GM18517 (cell line): ENCODE results near the gene MSLN.

Experiments
- ATAC-seq: cut with Tn5 transposase; IDR thresholded peaks from one replicate; pipeline ENCODE4 v1.9.1; 2021; ENCODE audit warnings: mild to moderate bottlenecking, moderate library complexity; ENCODE audit not compliant: unreplicated experiment

MSLN gene

DNA sequence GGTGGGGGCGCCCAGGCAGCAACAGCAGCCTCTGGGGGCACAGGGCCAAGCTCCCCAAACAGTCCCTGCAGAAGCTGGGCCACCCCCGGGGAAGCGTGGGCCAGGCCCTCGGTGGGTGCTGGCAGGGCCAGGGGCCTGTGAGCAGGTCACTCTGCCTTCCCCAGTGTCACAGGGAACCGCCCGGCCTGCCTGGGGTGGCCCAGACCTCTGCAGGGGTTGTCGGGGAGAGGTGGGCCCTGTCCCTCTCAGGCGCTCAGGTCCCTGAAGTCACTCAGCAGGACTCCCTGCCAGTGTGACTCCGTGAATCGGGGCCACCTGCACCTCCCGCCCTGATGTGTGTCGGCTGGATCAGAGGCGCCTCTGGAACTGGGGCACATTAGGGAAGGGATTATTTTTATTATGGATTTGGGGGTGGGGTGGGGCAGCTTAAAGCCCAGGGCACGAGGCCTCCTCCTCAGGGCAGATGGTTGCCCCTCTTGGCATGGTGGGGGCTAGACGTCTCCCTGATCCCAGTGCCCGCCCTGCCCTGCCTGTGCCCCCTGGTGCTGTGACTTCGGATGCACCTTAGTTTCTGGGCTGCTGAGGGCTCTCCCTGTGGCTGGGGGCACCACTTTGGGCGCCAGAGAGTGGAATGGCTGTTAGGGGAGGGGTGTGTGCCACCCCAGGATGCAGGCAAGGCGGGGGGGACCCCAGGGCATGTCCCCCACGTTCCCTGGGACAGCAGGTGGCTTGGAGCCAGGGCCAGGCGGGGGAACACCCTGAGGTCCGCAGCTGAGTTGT lies 41.2 kb downstream of the MSLN start:
- no peak for ATAC-seq

DNA sequence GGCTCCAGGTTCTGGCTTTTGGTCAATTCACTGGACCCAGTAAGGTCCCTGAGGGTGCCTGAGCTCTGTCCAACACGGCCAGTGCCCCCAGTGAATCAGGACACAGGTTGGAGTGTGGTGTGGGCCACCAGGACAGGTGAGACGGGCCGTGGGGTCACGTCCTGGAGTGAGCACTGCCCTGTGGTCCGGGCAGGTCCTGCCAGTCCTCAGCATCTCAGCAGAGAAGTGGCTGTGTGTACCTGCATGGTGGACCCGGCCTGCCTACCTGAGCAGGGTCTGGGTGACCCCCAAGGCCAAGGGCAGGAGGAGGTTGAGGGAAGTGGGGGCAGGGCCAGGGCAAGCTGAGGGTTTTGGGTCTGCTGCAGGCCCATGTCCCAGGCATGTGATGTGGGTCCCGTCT lies 41.9 kb downstream of the MSLN start:
- no peak for ATAC-seq

DNA sequence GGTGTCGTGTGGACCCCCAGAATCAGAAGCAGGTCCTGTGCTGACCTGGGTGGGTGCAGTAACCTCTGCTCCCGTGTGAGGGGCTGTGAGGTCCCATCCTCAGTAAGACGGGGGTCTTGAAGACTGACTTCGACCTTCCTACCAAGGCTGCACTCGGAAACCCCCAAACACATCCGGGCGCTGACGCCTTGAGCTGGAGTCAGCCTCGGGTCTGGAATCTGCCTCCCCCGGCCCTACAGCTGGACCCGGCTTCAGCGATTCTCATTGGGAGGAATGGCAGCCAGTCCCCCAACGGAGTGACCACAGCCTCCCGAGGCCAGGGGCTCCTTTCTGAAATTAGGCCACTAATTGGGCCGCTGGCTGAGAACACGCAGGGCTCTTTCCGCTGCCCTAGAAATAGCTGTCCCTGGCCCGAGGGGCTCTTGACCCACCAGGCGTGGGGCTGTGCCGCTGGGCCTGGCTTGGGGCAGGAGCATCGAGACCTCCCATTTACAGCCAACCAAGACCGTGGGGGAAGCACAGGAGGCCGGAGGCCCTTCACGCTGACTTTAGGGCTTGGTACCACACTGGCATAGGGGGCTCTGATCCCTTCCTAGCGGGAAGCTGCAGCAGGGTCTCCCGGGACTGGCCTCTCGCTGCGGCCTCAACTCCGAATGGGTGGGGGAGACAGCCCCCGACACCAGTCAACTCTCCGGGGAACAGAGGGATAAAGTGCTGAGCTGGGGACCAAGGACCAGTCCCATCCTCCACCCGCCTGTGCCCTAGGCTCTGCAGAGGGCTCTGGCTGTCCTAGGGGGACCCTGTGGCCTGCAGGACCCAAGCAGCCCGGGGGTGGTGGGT lies 42.6 kb downstream of the MSLN start:
- ATAC-seq, result no peak

DNA sequence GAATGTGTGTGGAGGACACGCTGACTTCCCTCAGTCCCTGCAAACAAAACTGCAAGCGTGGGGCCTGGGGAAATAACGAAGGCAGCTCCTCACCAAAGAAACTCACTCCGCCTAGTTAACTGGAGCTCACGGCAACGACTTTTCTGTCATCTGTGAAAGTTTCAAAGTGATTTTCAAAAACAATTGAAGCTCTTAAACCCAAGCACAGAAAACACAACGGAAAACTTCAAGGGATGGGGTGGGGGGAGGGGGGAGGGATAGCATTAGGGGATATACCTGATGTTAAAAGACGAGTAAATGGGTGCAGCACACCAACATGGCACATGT lies 43.2 kb downstream of the MSLN start:
- no peak for ATAC-seq

DNA sequence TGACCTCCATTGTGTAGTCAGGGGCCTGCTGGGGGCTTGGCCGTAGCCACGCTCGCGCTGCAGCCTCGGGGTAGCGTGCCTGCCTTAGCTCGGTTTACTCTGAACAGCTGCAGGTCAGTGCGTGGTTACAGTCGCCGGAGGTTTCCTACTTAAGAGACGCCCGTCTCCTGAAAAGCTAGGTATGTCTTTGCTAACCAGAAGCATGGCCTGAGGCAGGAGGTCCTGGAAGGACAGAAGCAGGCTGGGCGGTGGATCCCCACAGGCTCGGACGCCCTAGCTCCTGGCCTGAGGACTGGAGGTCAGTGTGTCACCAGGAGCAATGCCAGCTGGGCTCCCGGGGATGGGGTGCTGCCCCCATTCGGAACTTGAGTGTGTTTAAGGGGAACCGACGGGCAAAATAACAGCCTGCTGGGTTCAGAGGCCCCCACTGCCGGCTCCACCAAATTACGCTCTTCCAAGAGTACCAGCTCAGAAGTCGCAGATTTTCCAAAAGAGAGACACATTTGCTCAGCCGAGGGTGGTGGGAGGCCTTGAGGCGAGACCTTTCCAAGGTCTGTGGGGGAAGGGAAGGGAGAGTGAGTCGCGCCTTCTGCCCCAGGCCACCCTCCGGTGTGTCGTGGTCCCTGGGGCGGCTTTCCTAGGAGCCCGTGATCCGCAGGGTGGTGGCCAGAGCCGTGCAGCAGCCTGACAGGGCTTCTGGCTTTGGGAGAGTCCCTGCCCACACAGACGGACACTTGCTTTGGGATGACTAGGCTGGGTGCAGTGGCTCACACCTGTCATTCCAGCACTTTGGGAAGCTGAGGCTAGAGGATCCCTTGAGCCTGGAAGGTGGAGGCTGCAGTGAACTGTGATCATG lies 43.9 kb downstream of the MSLN start:
- ATAC-seq, result no peak

DNA sequence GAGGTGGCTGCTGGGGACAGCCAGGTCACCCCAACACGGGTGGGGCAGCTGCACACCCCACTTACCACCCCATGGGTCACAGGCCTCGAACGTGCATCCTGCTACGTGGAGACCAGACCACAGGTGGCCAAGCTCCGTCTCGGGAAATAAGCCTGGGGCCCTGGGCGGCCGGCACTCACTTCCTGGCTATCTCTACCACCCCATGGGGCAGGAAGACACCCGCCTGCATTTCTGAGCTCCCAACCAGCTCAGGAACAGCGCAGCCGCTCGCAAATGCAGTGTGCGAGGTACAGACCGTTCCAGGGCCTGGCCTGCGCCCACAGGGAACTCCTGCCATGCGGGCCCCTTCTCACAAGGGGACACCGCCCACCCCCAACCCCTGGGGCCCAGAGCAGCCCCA lies 44.9 kb downstream of the MSLN start:
- ATAC-seq, result no peak

DNA sequence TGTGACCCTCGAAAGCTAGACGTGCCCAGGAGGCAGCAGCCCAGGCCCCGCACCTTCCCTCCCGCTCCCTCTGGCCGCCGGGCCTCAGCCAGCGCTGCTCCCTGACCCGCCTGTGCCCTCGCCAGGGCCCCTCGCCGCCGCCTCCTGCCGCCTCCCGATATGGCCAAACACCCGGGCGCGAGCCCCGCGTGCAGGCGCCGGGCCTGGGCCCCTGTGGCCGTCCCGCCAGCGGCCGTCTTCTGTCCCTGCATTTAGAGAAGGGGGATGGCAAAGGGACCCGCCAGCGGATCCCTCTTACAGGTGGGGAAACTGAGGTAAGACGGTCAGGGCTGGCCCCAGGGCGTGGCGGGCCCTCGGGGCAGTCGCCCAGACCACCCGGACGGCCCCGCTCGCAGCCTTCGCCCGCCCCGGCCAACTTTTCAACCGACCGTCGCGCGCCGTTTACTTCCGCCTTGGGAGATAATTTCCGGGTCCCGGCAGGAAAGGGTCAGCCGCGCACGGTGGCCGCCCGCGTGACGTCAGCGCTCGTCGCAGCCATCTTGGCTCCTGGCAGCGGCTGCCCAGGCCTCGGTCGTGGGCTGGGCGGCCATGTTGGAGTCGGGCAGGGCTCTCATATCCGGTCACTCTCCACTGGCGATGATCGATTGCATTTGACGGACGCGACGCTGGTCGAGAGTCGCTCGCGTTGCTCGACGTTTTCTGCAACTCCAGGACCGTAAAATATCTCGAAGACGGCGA lies 47.0 kb downstream of the MSLN start:
- ATAC-seq, result peak; percentile 82

DNA sequence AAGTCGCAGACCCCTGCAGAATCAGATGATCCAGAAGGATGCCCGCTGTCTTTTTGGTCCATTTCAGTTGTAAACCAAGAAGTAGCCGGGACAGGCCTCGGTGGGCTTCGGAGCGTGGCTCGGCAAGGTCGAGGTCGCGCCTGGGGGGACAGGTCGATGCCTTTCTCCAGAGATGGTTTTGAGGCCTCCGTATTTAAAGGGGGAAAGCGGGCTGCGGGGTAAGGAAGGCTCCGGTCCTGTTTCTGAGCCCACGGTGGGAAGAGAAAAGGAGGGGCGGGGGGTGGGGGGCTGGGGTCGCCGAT lies 47.5 kb downstream of the MSLN start:
- ATAC-seq, result no peak

DNA sequence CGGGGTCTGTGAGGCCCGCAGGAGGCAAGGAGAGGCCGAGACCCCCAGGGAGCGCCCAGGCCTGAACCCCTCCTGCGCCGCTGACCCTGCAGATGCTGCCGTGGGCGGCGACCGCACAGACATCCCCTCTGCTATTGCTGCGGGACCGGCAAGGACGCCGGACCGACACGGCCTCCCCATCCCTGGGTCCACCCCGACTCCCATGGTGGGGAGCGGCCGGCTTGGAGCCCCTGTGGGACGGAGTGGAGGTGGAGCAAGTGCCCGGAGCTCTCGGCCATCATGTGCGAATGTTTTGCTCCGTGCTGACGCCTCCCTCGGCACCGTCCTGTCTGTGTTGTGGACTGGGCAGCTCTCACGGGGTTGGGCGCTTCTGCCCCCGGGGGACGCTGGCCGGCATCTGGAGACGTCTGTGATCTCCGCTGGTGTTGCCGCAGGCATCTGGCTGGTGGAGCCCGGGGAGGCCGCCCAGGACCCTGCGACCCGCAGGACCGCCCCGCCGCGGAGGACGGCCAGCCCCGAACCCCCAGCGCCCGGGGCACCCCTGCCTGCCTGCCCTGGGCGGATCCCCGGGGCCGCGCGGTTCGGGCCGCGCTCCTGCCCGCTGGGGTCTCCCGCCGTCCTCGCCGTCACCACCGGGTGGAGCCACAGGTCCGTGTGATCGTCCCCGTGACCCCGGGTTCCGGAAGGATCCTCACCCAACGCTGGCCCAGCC lies 52.8 kb downstream of the MSLN start:
- no peak for ATAC-seq

DNA sequence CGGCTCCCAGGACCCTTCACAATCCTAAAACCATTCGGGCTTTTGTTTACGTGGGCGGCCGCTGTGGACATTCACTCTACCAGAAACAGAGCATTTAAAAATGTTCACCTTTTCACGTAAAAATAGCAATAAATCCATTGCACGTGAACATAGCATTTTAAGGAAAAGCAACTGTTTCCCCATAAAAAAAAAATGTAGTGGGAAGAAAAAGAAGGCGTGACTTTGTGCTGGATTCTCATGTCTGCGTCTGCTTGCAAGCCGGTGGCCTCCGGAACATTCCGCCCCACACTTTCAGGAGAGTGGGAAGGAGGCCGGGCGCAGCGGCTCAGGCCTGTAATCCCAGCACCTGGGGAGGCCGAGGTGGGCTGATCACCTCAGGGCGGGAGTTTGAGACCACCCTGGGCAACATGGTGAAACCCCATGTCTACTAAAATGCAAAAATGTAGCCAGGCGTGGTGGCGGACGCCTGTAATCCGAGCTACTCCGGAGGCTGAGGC lies 53.4 kb downstream of the MSLN start:
- no peak for ATAC-seq

DNA sequence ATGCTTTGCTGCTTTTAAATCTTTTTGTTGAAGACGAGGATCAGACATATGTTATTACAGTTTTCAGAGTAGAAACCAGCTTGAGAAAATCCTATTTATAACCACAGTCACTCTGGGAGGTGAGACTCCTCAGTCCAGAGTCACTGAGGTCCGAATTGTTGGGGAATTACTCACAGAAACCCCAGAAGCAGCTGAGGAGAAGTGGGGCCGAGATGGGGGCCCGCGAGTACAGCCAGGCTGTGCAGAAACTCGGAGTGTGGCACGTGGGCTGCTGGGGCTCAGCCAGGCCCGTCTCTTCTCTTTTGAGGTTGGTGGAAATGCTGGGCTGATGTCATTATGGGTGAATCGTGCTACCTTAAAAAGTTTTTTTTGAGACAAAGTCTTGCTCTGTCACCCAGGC lies 54.4 kb downstream of the MSLN start:
- ATAC-seq, result no peak

DNA sequence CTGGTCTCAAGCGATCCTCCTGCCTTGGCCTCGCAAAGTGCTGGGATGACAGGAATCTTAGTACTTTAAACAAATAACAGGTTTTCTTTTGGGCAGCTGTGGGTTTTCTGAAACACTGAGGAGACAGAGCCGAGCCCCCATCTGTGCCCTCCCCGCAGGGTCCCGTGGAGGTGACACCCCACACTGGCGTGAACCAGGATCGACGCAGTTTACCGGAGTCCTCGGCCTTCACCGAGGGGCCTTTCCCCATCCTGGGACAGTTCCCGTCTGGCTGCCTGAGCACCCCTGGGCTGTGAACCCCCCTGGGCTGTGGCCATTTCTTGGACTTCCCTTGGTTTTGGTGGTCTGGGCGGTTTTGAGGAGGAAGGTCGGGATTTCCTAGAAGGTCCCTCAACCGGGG lies 55.3 kb downstream of the MSLN start:
- no peak for ATAC-seq

DNA sequence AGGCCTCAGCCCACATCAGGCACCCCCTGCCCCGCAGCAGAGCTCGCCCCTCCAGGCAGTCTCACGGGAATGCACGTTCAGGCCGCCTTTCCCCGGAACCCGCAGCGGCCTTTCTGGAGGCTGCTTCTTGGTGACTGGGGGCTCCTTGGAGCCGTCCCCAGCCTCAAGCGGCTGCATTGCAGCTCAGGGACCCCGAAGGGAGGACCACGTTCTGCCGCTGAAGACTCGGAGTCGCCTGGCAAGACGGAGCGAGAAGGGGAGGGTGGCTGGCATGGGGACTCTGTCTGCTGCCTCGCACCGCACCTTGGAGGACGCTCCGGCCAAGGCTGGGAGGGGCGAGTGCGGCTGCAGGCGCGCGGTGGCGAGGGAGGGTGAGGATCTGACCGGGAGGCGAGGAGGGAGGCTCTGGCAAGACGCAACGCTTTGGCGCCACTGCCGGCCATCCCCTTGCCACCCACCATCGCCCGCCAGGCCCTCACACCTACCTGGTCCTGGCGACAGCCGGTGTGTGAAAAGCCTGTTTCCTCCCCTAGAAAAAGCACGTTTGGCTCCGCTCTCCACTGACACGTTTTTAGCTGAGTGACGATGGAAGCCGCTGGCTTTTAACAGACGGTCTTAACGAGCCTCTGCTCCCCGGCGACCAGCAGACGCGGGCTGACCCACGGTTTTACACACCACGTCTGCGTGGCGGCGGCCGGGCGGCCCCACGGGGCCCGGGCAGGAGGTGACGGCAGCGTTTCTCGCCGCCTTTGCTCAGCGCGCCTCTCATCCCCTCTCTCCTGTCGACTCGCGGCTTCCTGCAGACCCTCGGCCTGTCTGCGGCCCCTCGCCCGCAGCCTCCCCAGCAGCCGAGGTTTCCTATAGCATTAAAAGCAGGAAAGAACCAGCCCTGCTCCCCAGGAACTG lies 56.7 kb downstream of the MSLN start:
- ATAC-seq, result no peak

DNA sequence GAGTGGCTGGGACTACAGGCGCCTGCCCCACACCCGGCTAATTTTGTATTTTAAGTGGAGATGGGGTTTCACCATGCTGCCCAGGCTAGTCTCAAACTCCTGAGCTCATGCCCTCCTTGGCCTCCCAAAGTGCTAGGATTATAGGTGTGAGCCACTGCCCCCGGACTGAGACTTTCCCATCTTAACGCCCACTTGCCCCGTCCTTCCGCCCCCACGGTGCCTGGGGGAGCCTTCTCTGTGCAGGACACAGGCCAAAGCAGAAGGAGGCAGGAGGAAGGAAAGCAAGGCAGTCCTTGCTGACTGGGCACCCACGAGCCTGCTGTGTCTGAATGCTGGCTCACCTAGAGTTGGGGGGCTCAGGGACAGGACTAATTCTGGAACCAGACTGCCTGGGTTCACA lies 57.6 kb downstream of the MSLN start:
- ATAC-seq, result no peak
